Ovary (tissue), 9 donors: ENCODE measurements around the gene LSAMP. TPM values are rescaled to one million over a fixed set of nuclear protein-coding genes. Genes with fewer than 3 reads are reported as not detected.
"Not testable (repeated sequence)": the region's sequence is repeated elsewhere in the genome, so short reads cannot be mapped to it uniquely, and the experiment has no call there.

Experiments
- DNase-seq, 5 donors: peaks; one replicate each; pipeline ENCODE4 v3.0.0-alpha.2; 2019 to 2020
- H3K27ac ChIP-seq, 2 donors: fragments of 200-600 bp; one replicate each; pipeline versions ENCODE4 v1.5.1 to v1.8.0; 2019 to 2022
- H3K27me3 ChIP-seq: fragments of 200-600 bp; one replicate; pipeline ENCODE4 v1.8.0; 2022
- H3K36me3 ChIP-seq: fragments of 200-600 bp; sonication (generic); one replicate; pipeline ENCODE4 v1.5.1; 2019
- H3K4me1 ChIP-seq: one replicate; pipeline ENCODE4 v1.8.1; 2013; ENCODE audit warnings: mild to moderate bottlenecking, moderate library complexity; ENCODE audit not compliant: insufficient read depth
- H3K4me3 ChIP-seq: fragments of 200-600 bp; sonication (generic); one replicate; pipeline ENCODE4 v1.5.1; 2017
- H3K9me3 ChIP-seq, 2 donors: fragments of 200-600 bp in 1 of 2; sonication (generic) in 1 of 2; one replicate each; pipeline versions ENCODE4 v1.5.1 to v1.8.1; 2013 to 2019; ENCODE audit warnings: mild to moderate bottlenecking in 1 of 2, moderate library complexity in 1 of 2
- EP300 ChIP-seq: sonication (generic); formaldehyde crosslinking; IDR thresholded peaks from one replicate; pipeline ENCODE4 v1.6.1; 2017; ENCODE audit warnings: antibody characterized with exemption
- POLR2A ChIP-seq: fragments of 450-650 bp; IDR thresholded peaks from one replicate; pipeline ENCODE4 v1.6.1; 2017; ENCODE audit warnings: antibody characterized with exemption, mild to moderate bottlenecking, moderate library complexity
- WGBS, 3 donors: extraction: QIAGEN DNeasy Blood & Tissue Kit in 1 of 3; methylation state at CpG; one replicate each; pipeline versions ENCODE4 v1.1.5 to v1.1.7; 2013 to 2017; 5-methylcytosine and 5-hydroxymethylcytosine counted together
- intact Hi-C, 4 donors: fragments of 100-400 bp; cut with DNase I; formaldehyde crosslinking; loops; one replicate each; pipeline versions ENCODE4 v1.11.0 to v1.15.1; 2022 to 2023
- polyA plus RNA-seq, 2 donors: library from polyadenylated mRNA; stranded (reverse); fragments of 200-250 nt in 1 of 2; fragments of 350-450 nt in 1 of 2; fragmentation: Illumina TruSeq in 1 of 2; extraction: RNeasy Lipid Tissue Mini Kit (QIAGEN cat#74804) in 1 of 2; gene quantifications; one replicate each; pipeline ENCODE4 v1.2.3, GENCODE V29; 2013 to 2014
- total RNA-seq, 7 donors: library from RNA; depleted of rRNA in 2 of 7; stranded (reverse); fragments of >200 nt in 2 of 7; fragmentation: NEBNext Ultra II Directional in 3 of 7; extraction: Animal tissue kit (Norgen Biotek cat#: 25700) in 3 of 7; gene quantifications; one replicate each; pipeline versions ENCODE4 v1.1.0 to v1.2.4, GENCODE V29; 2016 to 2023
- TF ChIP-seq, protein P1 (sequence below), 3 donors: fragments of 450-650 bp in 2 of 3; fragments of 200-600 bp in 1 of 3; IDR thresholded peaks; one replicate each; pipeline versions ENCODE4 v1.5.1 to v1.8.0; 2016 to 2022; ENCODE audit warnings: antibody characterized with exemption in 3 of 3, mild to moderate bottlenecking in 1 of 3
- donor health status: DM: no; HTN: no; CAD: no; lungs with moderate emphysema.
- donor health status: DM: no; HTN: no; CAD: no.
- donor health status: Bipolar disorder and iron deficiency.
- donor health status: DM: yes; HTN: yes; CAD: no.
- donor health status: DM: no; HTN: no; CAD: no.
- donor health status: DM: yes; HTN: yes; CAD: no.

The LSAMP gene
- total and polyA plus RNA-seq, 9 donors: 1.1 to 13.0 (median 5.4) TPM

DNA sequence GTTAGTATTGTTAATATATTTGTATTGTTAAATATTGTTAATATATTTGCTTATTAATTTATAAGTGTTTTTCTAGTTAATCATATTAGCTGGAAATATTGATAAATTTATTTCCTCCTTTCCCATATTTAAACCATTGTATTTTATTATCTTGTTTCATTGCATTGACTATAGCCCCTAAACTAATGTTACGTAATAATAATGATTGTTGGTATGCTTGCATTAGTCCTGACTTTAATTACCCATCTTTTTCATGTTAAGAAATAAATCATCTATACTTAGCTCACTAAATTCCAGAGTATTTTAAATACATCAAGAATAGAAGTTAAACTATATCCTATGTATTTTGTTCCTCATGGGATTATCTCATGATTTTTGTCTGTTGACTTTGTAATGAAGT, 368.2 kb downstream of the LSAMP start:
- Histone ChIP-seq H3K4me3 (no peak overlapping the region), H3K9me3 (no peaks in the 10 kb centered on the region), H3K27ac (no peak overlapping the region), H3K36me3 (no peaks in the 10 kb centered on the region), H3K27me3 (no peaks in the 10 kb centered on the region), H3K4me1 (no peaks in the 10 kb centered on the region)
- intact Hi-C loops: no loop called here
- 90 to 99% (median 96%) methylated on average over 1 of the region's 1 CpG for WGBS, 3 donors
- DNase-seq: no peak
- TF ChIP-seq EP300 (no peak), POLR2A (no peak)
- TF ChIP-seq, protein P1, sequence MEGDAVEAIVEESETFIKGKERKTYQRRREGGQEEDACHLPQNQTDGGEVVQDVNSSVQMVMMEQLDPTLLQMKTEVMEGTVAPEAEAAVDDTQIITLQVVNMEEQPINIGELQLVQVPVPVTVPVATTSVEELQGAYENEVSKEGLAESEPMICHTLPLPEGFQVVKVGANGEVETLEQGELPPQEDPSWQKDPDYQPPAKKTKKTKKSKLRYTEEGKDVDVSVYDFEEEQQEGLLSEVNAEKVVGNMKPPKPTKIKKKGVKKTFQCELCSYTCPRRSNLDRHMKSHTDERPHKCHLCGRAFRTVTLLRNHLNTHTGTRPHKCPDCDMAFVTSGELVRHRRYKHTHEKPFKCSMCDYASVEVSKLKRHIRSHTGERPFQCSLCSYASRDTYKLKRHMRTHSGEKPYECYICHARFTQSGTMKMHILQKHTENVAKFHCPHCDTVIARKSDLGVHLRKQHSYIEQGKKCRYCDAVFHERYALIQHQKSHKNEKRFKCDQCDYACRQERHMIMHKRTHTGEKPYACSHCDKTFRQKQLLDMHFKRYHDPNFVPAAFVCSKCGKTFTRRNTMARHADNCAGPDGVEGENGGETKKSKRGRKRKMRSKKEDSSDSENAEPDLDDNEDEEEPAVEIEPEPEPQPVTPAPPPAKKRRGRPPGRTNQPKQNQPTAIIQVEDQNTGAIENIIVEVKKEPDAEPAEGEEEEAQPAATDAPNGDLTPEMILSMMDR (IDR thresholded peaks at IDR 0.05): no peak

DNA sequence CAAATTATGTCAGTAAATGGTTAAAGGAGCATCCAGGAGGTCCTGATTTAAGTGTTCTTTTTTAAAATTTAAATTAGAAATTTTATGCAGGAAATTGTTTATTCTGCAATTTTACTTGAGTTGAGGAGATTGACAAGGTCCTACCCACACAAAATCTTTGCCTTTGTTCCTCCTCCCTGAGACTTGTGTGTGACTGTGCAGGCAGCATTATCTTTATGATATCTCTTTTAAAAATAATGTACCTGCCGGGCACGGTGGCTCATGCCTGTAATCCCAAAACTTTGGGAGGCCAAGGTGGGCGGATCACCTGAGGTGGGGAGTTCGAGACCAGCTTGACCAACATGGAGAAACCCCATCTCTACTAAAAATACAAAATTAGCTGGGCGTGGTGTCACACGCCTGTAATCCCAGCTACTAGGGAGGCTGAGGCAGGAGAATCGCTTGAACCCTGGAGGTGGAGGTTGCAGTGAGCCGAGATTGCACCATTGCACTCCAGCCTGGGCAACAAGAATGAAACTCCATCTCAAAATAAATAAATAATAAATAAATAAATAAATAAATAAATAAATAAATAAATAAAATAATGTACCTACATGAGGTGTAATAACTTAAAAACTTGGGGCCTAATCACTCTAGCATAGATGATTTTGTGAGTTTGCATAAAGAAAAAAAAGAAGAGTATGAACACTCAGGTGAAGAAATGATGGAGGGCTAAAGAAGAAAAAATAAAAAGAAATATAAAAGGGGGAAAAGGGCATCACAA, 374.6 kb downstream of the LSAMP start:
- H3K27ac ChIP-seq, H3K36me3 ChIP-seq, H3K4me3 ChIP-seq, H3K27me3 ChIP-seq, H3K9me3 ChIP-seq, H3K4me1 ChIP-seq, DNase-seq, intact Hi-C loops: not testable (repeated sequence)
- 91 to 93% (median 91%) methylated on average over 8 of the region's 8 CpGs for WGBS, 3 donors

DNA sequence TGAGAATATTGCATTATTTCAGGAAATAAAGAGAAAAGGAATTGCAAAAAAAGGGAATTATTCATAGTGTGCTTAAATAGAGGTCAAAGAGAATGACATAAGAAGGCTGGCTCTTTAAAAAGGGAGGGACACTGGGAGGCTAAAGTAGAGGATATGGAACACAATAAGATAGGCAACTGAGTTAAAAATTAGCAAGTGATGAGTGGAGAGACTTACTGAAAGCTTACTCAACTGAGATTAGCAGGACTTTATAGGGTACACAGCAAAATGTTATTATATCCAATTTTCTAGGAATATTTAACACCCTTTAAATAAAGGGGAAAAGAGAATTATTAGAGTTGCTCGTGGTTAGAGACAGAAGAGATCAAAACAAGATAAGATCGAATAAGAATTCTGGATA, 375.2 kb downstream of the LSAMP start:
- DNase-seq: no peak
- H3K4me1 ChIP-seq: no peaks in the 10 kb centered on the region
- H3K4me3 ChIP-seq: no peak overlapping the region
- TF ChIP-seq, protein P1 (IDR thresholded peaks at IDR 0.05): no peak
- TF ChIP-seq POLR2A (no peak), EP300 (no peak)
- intact Hi-C loops: no loop called here
- H3K27me3 ChIP-seq: no peaks in the 10 kb centered on the region
- WGBS, 3 donors: 66 to 72% (median 66%) methylated on average over 2 of the region's 2 CpGs
- no peak overlapping the region for H3K27ac ChIP-seq
- no peaks in the 10 kb centered on the region for H3K9me3 ChIP-seq
- H3K36me3 ChIP-seq: no peaks in the 10 kb centered on the region

DNA sequence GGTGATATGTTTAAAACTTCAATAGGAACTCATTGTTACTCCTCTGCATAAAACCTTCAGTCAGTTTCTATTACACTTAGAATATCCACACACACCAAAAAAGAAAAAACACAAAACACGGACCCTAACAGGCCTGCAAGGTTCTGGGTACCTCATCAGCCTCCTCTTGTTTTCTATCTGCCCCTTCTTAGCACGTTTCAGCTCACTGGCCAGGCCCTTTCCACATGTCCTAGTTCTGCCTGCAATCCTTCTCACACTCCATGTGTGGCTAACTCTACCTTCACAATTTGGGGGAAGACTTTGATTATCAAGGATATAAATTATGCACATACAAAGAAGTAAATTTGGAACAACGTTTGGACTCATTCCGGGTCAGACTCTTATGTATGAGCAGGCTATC, 376.3 kb downstream of the LSAMP start:
- WGBS, 3 donors: 56 to 61% (median 60%) methylated on average over 4 of the region's 4 CpGs
- Histone ChIP-seq H3K36me3 (no peaks in the 10 kb centered on the region), H3K4me3 (no peak overlapping the region), H3K4me1 (no peaks in the 10 kb centered on the region), H3K27ac (no peak overlapping the region), H3K27me3 (no peaks in the 10 kb centered on the region), H3K9me3 (no peaks in the 10 kb centered on the region)
- TF ChIP-seq POLR2A (no peak), EP300 (no peak)
- TF ChIP-seq, protein P1 (IDR thresholded peaks at IDR 0.05): no peak
- DNase-seq: no peak
- intact Hi-C loops: no loop called here

DNA sequence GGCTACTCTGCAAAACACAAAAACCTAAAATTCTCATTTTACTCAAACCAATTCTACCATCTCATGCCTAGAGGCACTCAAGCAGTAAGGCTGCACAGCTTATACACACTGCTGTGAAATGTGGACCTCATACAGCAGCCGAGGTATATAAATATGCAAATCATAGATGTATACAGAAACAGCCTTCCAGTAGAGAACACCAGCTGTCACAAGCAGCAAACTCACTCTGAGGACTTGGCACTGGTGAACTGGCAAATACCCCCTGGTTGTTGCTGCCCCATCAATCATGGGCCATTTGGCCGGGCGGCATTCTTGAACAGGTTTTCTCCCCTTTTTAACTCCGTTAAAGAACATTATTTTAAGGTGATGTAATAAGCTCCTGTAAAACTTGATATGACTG, 378.0 kb downstream of the LSAMP start:
- Histone ChIP-seq H3K27me3 (no peaks in the 10 kb centered on the region), H3K27ac (no peak overlapping the region), H3K4me3 (no peak overlapping the region), H3K36me3 (no peaks in the 10 kb centered on the region), H3K9me3 (no peaks in the 10 kb centered on the region), H3K4me1 (no peaks in the 10 kb centered on the region)
- 79 to 91% (median 84%) methylated on average over 4 of the region's 4 CpGs for WGBS, 3 donors
- TF ChIP-seq EP300 (no peak), POLR2A (no peak)
- TF ChIP-seq, protein P1 (IDR thresholded peaks at IDR 0.05): no peak
- DNase-seq: no peak
- intact Hi-C loops: no loop called here
